Brain microvascular endothelial cell (primary cell): Measurements from ENCODE around the gene SLC66A1.

ENCODE experiments used
- DNase-seq: peaks from one replicate; pipeline ENCODE4 v3.0.0-alpha.2; 2020
- H3K27ac ChIP-seq: fragments of 250-450 bp; sonication (Bioruptor Pico); 2 replicates; pipeline ENCODE4 v1.5.1; 2020; ENCODE audit warnings: mild to moderate bottlenecking, moderate library complexity
- H3K27me3 ChIP-seq: fragments of 250-450 bp; sonication (Bioruptor Pico); replicated peaks from 2 replicates; pipeline ENCODE4 v1.5.1; 2020; ENCODE audit warnings: mild to moderate bottlenecking
- H3K36me3 ChIP-seq: fragments of 250-450 bp; sonication (Bioruptor Pico); replicated peaks from 2 replicates; pipeline ENCODE4 v1.5.1; 2020; ENCODE audit warnings: mild to moderate bottlenecking
- H3K4me3 ChIP-seq: 2 replicates; pipeline ENCODE4 v1.5.1; 2011; ENCODE audit warnings: low read depth, mild to moderate bottlenecking, control low read depth, low read length, moderate library complexity
- CTCF ChIP-seq: IDR thresholded peaks from 2 replicates; pipeline ENCODE4 v1.5.1; 2011; ENCODE audit warnings: low read depth, mild to moderate bottlenecking, moderate library complexity, low read length, control low read depth, inconsistent platforms; ENCODE audit errors: missing control alignments
- in situ Hi-C: cut with HindIII; loops from 2 replicates; pipeline ENCODE4 v1.10.0; 2017; ENCODE audit warnings: low sequenced_read_pairs, low pct_ligation_motif_present

The SLC66A1 gene

GRCh38 chr1:19310061-19310460 is 2.1 kb upstream of the SLC66A1 start:
- Histone ChIP-seq H3K27ac (no peak overlapping the region), H3K36me3 (peaks cover 21% of the 10 kb centered on the region), H3K4me3 (no peak overlapping the region), H3K27me3 (no peaks in the 10 kb centered on the region)
- in situ Hi-C loops = no loop called here
- no peak for TF ChIP-seq CTCF
- DNase-seq = no peak

- in situ Hi-C loops = no loop called here
- H3K36me3 ChIP-seq = peaks cover 13% of the 10 kb centered on the region
- no peak for TF ChIP-seq CTCF
- H3K27me3 ChIP-seq = no peaks in the 10 kb centered on the region
- peak overlapping the region; percentile 66 for H3K4me3 ChIP-seq
- no peak for DNase-seq
- no peak overlapping the region for H3K27ac ChIP-seq
Measured at GRCh38 chr1:19310720-19311502, 1.2 kb upstream of the SLC66A1 start.

GRCh38 chr1:19311503-19311930 is 609 bp upstream of the SLC66A1 start:
- peaks cover 9% of the 10 kb centered on the region for H3K36me3 ChIP-seq
- in situ Hi-C loops = no loop called here
- DNase-seq = no peak

GRCh38 chr1:19312782-19313635 is 883 bp downstream of the SLC66A1 start:
- H3K27me3 ChIP-seq = no peaks in the 10 kb centered on the region
- peak overlapping the region; percentile 93 for H3K27ac ChIP-seq
- no peak for TF ChIP-seq CTCF
- no peak for DNase-seq
- H3K4me3 ChIP-seq = peak overlapping the region; percentile 67
- peaks cover 6% of the 10 kb centered on the region for H3K36me3 ChIP-seq
- in situ Hi-C loops = no loop called here

More at GRCh38 chr1:19311503-19311930, 609 bp upstream of the SLC66A1 start:
- TF ChIP-seq CTCF = no peak
- H3K4me3 ChIP-seq = peak overlapping the region; percentile 66
- H3K27ac ChIP-seq = peak overlapping the region; percentile 93
- no peaks in the 10 kb centered on the region for H3K27me3 ChIP-seq

GRCh38 chr1:19313636-19313959 is 1.5 kb downstream of the SLC66A1 start:
- TF ChIP-seq CTCF = no peak
- in situ Hi-C loops = no loop called here
- Histone ChIP-seq H3K4me3 (no peak overlapping the region), H3K27me3 (no peaks in the 10 kb centered on the region), H3K27ac (no peak overlapping the region), H3K36me3 (peaks cover 7% of the 10 kb centered on the region)
- no peak for DNase-seq
